Left ventricle myocardium superior (tissue), 1 donor: ENCODE data around the gene COL18A1. TPM values are rescaled to one million over a fixed set of nuclear protein-coding genes. Genes with fewer than 3 reads are reported as not detected.

ENCODE experiments used
- ATAC-seq: fragments of 200-7000 bp; cut with Tn5 transposase; one replicate; pipeline ENCODE4 v1.9.1; 2020; ENCODE audit warnings: mild to moderate bottlenecking, moderate library complexity
- DNase-seq: peaks from one replicate; pipeline ENCODE4 v3.0.0-alpha.2; 2020
- intact Hi-C: fragments of 100-400 bp; cut with micrococcal nuclease; formaldehyde crosslinking; loops from one replicate; pipeline ENCODE4 v1.11.0; 2022
- total RNA-seq: library from RNA; stranded (reverse); fragmentation: NEBNext Ultra II Directional; extraction: Animal tissue kit (Norgen Biotek cat#: 25700); gene quantifications from one replicate; pipeline ENCODE4 v1.2.1, GENCODE V29; 2021
- donor health status: DM: no; HTN: yes; CAD: no; lungs with severe emphysema.

The COL18A1 gene
- total RNA-seq, 1 donor from 2014 or later = 52.4 TPM

- ATAC-seq (no peak), DNase-seq (no peak)
- intact Hi-C loops = no loop called here
Observed at GRCh38 chr21:45539796-45540600, 135.0 kb downstream of the COL18A1 start.

DNA sequence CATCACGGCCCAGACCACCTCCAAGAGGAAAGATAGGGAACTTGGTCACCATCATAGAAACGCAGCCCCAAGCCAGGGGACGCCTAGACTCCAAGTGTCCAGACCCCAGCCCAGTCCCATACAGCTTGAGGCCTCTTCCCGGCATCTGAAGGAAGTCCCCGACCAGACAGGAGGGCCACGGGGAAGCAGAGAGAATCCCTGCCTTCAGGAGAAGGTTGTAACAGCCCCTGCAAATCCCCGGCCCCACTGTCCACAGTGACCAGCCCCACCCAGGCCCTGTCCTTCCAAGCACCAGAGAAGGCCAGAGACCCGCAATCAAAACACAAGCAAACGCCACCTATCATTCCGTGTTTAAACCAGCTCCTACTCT lies 135.6 kb downstream of the COL18A1 start:
- ATAC-seq (no peak), DNase-seq (no peak)
- intact Hi-C loops = no loop called here

GRCh38 chr21:45541221-45542039 lies 136.5 kb downstream of the COL18A1 start:
- intact Hi-C loops = no loop called here
- peak; percentile 86 for DNase-seq
- ATAC-seq = peak; percentile 72

DNA sequence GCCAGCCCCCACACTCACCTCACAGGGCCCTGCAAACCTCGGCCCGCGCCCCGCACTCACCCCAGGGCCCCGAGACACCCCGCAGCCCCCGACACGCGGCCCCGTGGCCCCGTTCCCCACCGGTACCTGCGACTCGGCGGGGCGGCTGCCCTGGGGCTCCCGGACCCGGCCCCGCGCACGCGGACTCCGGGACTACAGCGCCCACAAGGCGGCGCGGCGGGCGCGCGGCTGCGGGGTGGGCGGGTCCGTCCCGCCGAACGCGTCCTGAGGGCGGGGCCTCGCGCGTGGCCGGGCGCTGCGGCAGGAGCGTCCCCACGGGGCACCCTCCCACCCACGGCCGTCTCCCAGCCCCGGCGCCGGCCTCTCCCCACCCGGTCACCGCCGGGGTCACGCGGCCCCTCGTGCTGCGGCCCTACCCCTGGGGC lies 137.3 kb downstream of the COL18A1 start, which contains the start of gene SLC19A1:
SLC19A1 (minus strand) TSS at position 199 of the 425 bp plus-strand sequence. CDS start 4,481 bp downstream, outside the sequence.
- peak; percentile 90 for DNase-seq
- peak; percentile 91 for ATAC-seq
- intact Hi-C loops = no loop called here

GRCh38 chr21:45542667-45543370 lies 137.9 kb downstream of the COL18A1 start:
- DNase-seq = peak; percentile 44
- peak; percentile 1 for ATAC-seq
- intact Hi-C loops = no loop called here

GRCh38 chr21:45543371-45543709 lies 138.4 kb downstream of the COL18A1 start:
- ATAC-seq (no peak), DNase-seq (peak; percentile 29)
- intact Hi-C loops = no loop called here

GRCh38 chr21:45543710-45544448 lies 138.9 kb downstream of the COL18A1 start:
- no peak for ATAC-seq
- intact Hi-C loops = no loop called here
- DNase-seq = peak; percentile 25

- intact Hi-C loops = no loop called here
- ATAC-seq (no peak), DNase-seq (no peak)
Observed at GRCh38 chr21:45544449-45545235, 139.7 kb downstream of the COL18A1 start.

GRCh38 chr21:45545236-45545570 lies 140.2 kb downstream of the COL18A1 start:
- DNase-seq (no peak), ATAC-seq (no peak)
- intact Hi-C loops = no loop called here

DNA sequence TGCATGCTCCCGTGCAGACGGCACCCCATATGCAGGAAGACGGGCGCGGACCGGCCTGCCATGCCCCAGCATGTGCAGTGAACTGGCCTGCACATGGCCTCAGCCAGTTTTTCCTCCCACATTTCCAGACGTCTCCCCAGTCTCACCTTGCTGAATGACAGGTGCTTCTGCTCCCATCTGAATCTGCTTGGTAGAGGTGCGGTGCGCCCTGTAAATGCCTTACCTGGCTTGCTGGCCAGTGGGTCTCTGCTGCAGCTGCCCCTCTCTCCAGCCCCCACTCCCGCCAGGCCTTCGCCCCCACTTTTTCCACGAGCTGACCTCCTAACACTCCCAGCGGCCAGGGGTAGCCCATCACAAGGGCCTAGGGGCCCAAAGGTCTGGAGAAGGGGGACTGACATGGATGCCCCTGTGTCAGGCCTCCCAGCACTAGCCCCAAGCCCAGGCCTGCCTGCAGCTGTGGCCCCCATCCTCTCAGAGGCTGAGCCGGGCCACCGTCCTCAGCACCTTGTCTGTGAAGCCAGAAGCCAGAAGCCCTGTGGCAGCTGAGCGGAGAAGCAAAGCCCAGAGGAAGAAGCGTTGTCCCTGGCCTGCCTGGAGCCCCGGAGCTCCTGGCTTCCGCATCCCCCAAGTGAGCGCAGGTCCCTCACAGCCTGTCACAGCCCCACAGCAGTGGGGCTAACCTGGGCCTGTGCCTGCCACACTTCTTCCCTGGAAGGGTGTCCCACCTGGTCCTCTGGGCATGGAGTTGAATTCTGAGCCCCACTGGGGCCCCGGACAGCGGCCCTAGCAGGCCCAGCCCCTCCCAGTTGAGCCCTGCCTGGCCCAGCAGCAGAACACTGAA lies 140.9 kb downstream of the COL18A1 start:
- DNase-seq (no peak), ATAC-seq (no peak)
- intact Hi-C loops = no loop called here

GRCh38 chr21:45546636-45547544 lies 141.9 kb downstream of the COL18A1 start:
- intact Hi-C loops = no loop called here
- DNase-seq = no peak

GRCh38 chr21:45547545-45547900 lies 142.6 kb downstream of the COL18A1 start:
- intact Hi-C loops = no loop called here
- DNase-seq (no peak), ATAC-seq (no peak)

More at GRCh38 chr21:45546636-45547544, 141.9 kb downstream of the COL18A1 start:
- ATAC-seq = no peak

DNA sequence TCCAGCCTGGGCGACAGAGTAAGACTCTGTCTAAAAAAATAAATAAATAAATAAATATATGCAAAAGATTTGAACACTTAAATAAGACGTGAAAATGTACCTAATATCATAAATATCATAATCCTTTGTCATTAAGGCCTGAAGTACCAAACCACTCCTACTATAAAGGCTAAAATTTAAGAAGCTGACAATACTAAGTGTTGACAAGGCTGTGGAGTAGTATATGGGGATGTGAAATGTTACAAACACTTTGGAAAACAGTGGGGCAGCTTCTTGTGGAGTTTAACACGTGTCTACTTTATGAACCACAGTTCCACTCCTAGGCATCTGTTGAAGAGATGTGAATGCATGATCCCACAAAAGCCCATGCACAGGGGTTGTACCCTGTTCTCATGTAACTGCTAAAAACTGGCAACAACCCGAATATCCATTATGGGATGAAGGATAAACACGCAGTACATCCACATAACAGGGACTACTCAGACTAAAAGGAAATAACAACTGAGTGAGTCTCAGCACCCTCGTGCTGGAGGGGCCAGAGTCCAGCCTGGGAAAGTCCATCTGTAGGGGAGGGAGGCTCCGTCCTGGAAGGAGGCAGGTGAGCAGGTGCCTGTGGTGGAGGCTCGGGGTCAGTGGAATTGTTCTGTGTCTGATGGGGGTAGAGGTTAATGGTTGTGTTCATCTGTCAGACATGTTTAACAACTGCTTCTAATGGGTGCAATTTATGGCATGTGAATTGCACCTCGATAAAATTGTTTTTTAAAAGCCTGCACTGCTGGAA lies 143.9 kb downstream of the COL18A1 start:
- DNase-seq (no peak), ATAC-seq (no peak)
- intact Hi-C loops = no loop called here

DNA sequence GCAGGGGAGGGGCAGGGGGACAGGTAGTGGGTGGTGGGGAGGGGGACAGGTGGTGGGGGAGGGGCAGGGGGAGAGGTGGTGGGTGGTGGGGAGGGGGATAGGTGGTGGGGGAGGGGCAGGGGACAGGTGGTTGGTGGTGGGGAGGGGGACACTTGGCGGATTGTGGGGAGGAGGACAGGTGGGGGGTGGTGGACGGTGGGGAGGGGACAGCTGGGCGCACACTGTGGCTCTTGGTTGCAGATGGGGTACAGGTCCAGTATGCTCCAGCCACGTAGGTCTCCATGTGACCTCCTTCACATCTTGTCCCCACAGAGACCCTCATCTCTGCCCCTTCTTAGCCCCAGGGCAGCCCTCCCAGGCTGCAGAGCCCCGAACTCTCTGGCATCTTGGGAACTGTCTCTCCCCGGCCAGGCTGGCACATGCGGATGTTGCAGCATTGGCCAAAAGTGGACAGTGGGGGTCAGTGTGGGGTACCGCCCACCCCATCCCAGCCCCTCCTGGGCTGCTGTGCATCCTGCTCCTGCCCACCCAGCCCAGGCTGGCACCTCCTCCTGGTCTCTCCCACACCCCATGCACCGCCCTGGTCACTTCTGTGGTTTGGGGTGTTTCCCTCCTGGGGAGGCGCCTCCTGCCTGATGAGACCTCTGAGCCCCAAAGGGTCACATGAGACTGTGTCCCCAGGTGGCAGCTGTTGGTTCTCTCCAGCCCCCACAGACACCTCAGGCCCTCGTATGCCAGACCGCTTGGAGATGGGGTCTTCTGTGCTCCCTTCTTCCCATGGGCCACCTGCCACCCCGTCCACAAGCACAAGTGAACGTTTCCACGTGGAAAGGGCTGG lies 144.9 kb downstream of the COL18A1 start:
- intact Hi-C loops = loop anchor here (10.0 kb wide), 1 partner anchor 275 kb away; no protein-coding TSS in a partner anchor
- ATAC-seq (no peak), DNase-seq (no peak)
